Left ventricle myocardium superior (tissue), 1 donor: ENCODE results near the gene VPS13D. TPM values are rescaled to one million over a fixed set of nuclear protein-coding genes. Genes with fewer than 3 reads are reported as not detected.
"Not testable (repeated sequence)": the region's sequence is repeated elsewhere in the genome, so short reads cannot be mapped to it uniquely, and the experiment has no call there.

ENCODE experiments used
- ATAC-seq: fragments of 200-7000 bp; cut with Tn5 transposase; one replicate; pipeline ENCODE4 v1.9.1; 2020; ENCODE audit warnings: mild to moderate bottlenecking, moderate library complexity
- DNase-seq: peaks from one replicate; pipeline ENCODE4 v3.0.0-alpha.2; 2020
- intact Hi-C: fragments of 100-400 bp; cut with micrococcal nuclease; formaldehyde crosslinking; loops from one replicate; pipeline ENCODE4 v1.11.0; 2022
- total RNA-seq: library from RNA; stranded (reverse); fragmentation: NEBNext Ultra II Directional; extraction: Animal tissue kit (Norgen Biotek cat#: 25700); gene quantifications from one replicate; pipeline ENCODE4 v1.2.1, GENCODE V29; 2021
- donor health status: DM: no; HTN: yes; CAD: no; lungs with severe emphysema.

VPS13D gene
- total RNA-seq, 1 donor from 2014 or later, result 112 TPM

- no peak for DNase-seq
- intact Hi-C loops, result no loop called here
- peak; percentile 31 for ATAC-seq
Measured at GRCh38 chr1:12380326-12381249, 150.8 kb downstream of the VPS13D start.

GRCh38 chr1:12383001-12383400 lies 153.2 kb downstream of the VPS13D start:
- no peak for ATAC-seq
- DNase-seq, result no peak
- intact Hi-C loops, result no loop called here

- intact Hi-C loops, result no loop called here
- ATAC-seq, result no peak
Measured at GRCh38 chr1:12383786-12384185, 154.0 kb downstream of the VPS13D start.

GRCh38 chr1:12384836-12385456 lies 155.1 kb downstream of the VPS13D start:
- ATAC-seq, result no peak
- no peak for DNase-seq
- intact Hi-C loops, result no loop called here

More at GRCh38 chr1:12383786-12384185, 154.0 kb downstream of the VPS13D start:
- DNase-seq, result no peak

GRCh38 chr1:12386130-12386529 lies 156.3 kb downstream of the VPS13D start:
- ATAC-seq (no peak), DNase-seq (no peak)
- intact Hi-C loops, result no loop called here

GRCh38 chr1:12387641-12388040 lies 157.8 kb downstream of the VPS13D start:
- no peak for DNase-seq
- intact Hi-C loops, result no loop called here
- ATAC-seq, result no peak

- ATAC-seq, DNase-seq, intact Hi-C loops: not testable (repeated sequence)
Measured at GRCh38 chr1:12390296-12390695, 160.5 kb downstream of the VPS13D start.

- peak; percentile 47 for ATAC-seq
- intact Hi-C loops, result no loop called here
- DNase-seq, result no peak
Measured at GRCh38 chr1:12397462-12398450, 167.9 kb downstream of the VPS13D start.

- intact Hi-C loops, result no loop called here
- DNase-seq, result no peak
- no peak for ATAC-seq
Measured at GRCh38 chr1:12398479-12398878, 168.6 kb downstream of the VPS13D start.

GRCh38 chr1:12400027-12400693 lies 170.3 kb downstream of the VPS13D start:
- intact Hi-C loops, result no loop called here
- no peak for DNase-seq
- no peak for ATAC-seq

GRCh38 chr1:12402159-12402673 lies 172.4 kb downstream of the VPS13D start:
- DNase-seq (no peak), ATAC-seq (no peak)
- intact Hi-C loops, result no loop called here

- ATAC-seq (no peak), DNase-seq (no peak)
- intact Hi-C loops, result no loop called here
Measured at GRCh38 chr1:12402842-12403241, 173.0 kb downstream of the VPS13D start.

GRCh38 chr1:12404918-12405317 lies 175.1 kb downstream of the VPS13D start:
- DNase-seq (peak; percentile 29), ATAC-seq (no peak)
- intact Hi-C loops, result no loop called here

- intact Hi-C loops, result no loop called here
- DNase-seq (peak; percentile 28), ATAC-seq (peak; percentile 31)
Measured at GRCh38 chr1:12405325-12406210, 175.7 kb downstream of the VPS13D start.

- intact Hi-C loops, result no loop called here
- DNase-seq (no peak), ATAC-seq (peak; percentile 84)
Measured at GRCh38 chr1:12406211-12407021, 176.6 kb downstream of the VPS13D start.

- intact Hi-C loops, result no loop called here
- DNase-seq, result no peak
Measured at GRCh38 chr1:12407050-12407961, 177.5 kb downstream of the VPS13D start.

More at GRCh38 chr1:12407050-12407961, 177.5 kb downstream of the VPS13D start:
- ATAC-seq, result peak; percentile 67
